H1 (cell line): ENCODE data around the gene RBL1. TPM values are rescaled to one million over a fixed set of nuclear protein-coding genes. Genes with fewer than 3 reads are reported as not detected.

Experiments
- CTCF ChIA-PET: fragments of 300-600 bp; sonication (Branson Sonifier 250); formaldehyde crosslinking; loops from one replicate; lab custom pipeline; 2021; ENCODE audit not compliant: partially characterized antibody; lab: Charles Lee
- POLR2A ChIA-PET: fragments of 300-600 bp; sonication (Branson Sonifier 250); formaldehyde crosslinking; loops from one replicate; lab custom pipeline; 2021; ENCODE audit warnings: inconsistent platforms; ENCODE audit not compliant: partially characterized antibody; lab: Charles Lee
- DNase-seq, 2 experiments: peaks; one replicate each; pipeline versions ENCODE4 v3.0.0 to v3.0.0-alpha.2; 2010 to 2022; ENCODE audit warnings: low spot score in 2 of 2, low read depth in 1 of 2, mixed read lengths in 1 of 2
- FAIRE-seq: peaks from 2 replicates; lab custom pipeline; 2011; peaks lifted over from hg19 to GRCh38; lab: Jason Lieb, UNC
- H2AFZ ChIP-seq: 2 replicates; pipeline ENCODE4 v1.8.1; 2012; ENCODE audit warnings: low read length, inconsistent platforms
- H2AK5ac ChIP-seq: 2 replicates; pipeline ENCODE4 v1.6.1; 2013; ENCODE audit warnings: low read depth, low read length
- H2BK120ac ChIP-seq: replicated peaks from 2 replicates; pipeline ENCODE3; 2013; ENCODE audit warnings: low read depth, low read length, inconsistent platforms
- H2BK12ac ChIP-seq: 2 replicates; pipeline ENCODE4 v1.6.1; 2013; ENCODE audit warnings: low read depth, low read length
- H2BK15ac ChIP-seq: 2 replicates; pipeline ENCODE4 v1.6.1; 2013; ENCODE audit warnings: low read length
- H2BK20ac ChIP-seq: 2 replicates; pipeline ENCODE4 v1.6.1; 2013; ENCODE audit warnings: low read length
- H2BK5ac ChIP-seq: 2 replicates; pipeline ENCODE4 v1.6.1; 2013; ENCODE audit warnings: low read depth, low read length
- H3K14ac ChIP-seq: 2 replicates; pipeline ENCODE4 v1.6.1; 2013; ENCODE audit warnings: inconsistent platforms; ENCODE audit not compliant: insufficient read length
- H3K18ac ChIP-seq: 2 replicates; pipeline ENCODE4 v1.6.1; 2013; ENCODE audit warnings: low read length; ENCODE audit errors: extremely low read depth
- H3K23ac ChIP-seq: 2 replicates; pipeline ENCODE4 v1.6.1; 2013; ENCODE audit warnings: inconsistent platforms; ENCODE audit not compliant: insufficient read length
- H3K23me2 ChIP-seq: 2 replicates; pipeline ENCODE4 v1.6.1; 2013; ENCODE audit warnings: low read depth, low read length
- H3K27ac ChIP-seq: 2 replicates; pipeline ENCODE4 v1.6.1; 2011; ENCODE audit warnings: low read depth, low read length, inconsistent platforms
- H3K27me3 ChIP-seq, 4 experiments: replicated peaks in 1 of 4; 1 replicate in 1 of 4; 2 replicates in 3 of 4; pipeline versions ENCODE4 v1.6.1 to v1.8.1; 2011 to 2013; ENCODE audit warnings: low read length in 3 of 4, mild to moderate bottlenecking in 3 of 4, inconsistent platforms in 2 of 4, mixed read lengths in 2 of 4, moderate library complexity in 1 of 4; ENCODE audit not compliant: control insufficient read depth in 3 of 4, insufficient read depth in 3 of 4; ENCODE audit errors: extremely low read depth in 1 of 4
- H3K36me3 ChIP-seq, 4 experiments: 2 replicates each; pipeline versions ENCODE4 v1.6.1 to v1.8.1; 2011 to 2013; ENCODE audit warnings: mild to moderate bottlenecking in 4 of 4, low read length in 3 of 4, moderate library complexity in 2 of 4, control low read depth in 1 of 4, inconsistent platforms in 1 of 4; ENCODE audit not compliant: insufficient read depth in 4 of 4, control insufficient read depth in 2 of 4
- H3K4ac ChIP-seq: replicated peaks from 2 replicates; pipeline ENCODE3; 2013; ENCODE audit warnings: low read length, low read depth, mixed read lengths, inconsistent platforms; ENCODE audit not compliant: insufficient read length
- H3K4me1 ChIP-seq, 4 experiments: replicated peaks in 1 of 4; 1 replicate in 1 of 4; 2 replicates in 3 of 4; pipeline versions ENCODE4 v1.6.1 to v1.8.1; 2011 to 2013; ENCODE audit warnings: low read length in 3 of 4, inconsistent platforms in 2 of 4, mixed read lengths in 1 of 4; ENCODE audit not compliant: insufficient read depth in 4 of 4, control insufficient read depth in 3 of 4
- H3K4me2 ChIP-seq, 2 experiments: 2 replicates each; pipeline versions ENCODE4 v1.6.1 to v1.8.1; 2011 to 2013; ENCODE audit warnings: low read depth in 2 of 2, low read length in 2 of 2, control low read depth in 1 of 2, inconsistent platforms in 1 of 2, mild to moderate bottlenecking in 1 of 2; ENCODE audit not compliant: insufficient read depth in 1 of 2
- H3K4me3 ChIP-seq, 4 experiments: fragments of 200-600, 300-600 bp in 1 of 4; sonication (generic), shearing (Covaris generic), sonication (Bioruptor Twin) in 1 of 4; 2 replicates each; pipeline versions ENCODE4 v1.5.1 to v1.8.1; 2011 to 2016; ENCODE audit warnings: low read length in 4 of 4, low read depth in 3 of 4, control low read depth in 2 of 4, inconsistent platforms in 2 of 4, mild to moderate bottlenecking in 2 of 4, mixed read lengths in 1 of 4, moderate library complexity in 1 of 4; ENCODE audit not compliant: insufficient read depth in 2 of 4; ENCODE audit errors: extremely low read depth in 1 of 4
- H3K56ac ChIP-seq: replicated peaks from 2 replicates; pipeline ENCODE3; 2013; ENCODE audit warnings: low read depth, mild to moderate bottlenecking, mixed read lengths, low read length, inconsistent platforms; ENCODE audit not compliant: insufficient read length
- H3K79me1 ChIP-seq: 2 replicates; pipeline ENCODE4 v1.6.1; 2013; ENCODE audit warnings: low read depth, low read length, control low read depth
- H3K79me2 ChIP-seq, 2 experiments: 2 replicates each; pipeline versions ENCODE4 v1.6.1 to v1.8.1; 2012 to 2013; ENCODE audit warnings: low read length in 2 of 2, mild to moderate bottlenecking in 2 of 2, inconsistent platforms in 1 of 2; ENCODE audit not compliant: insufficient read depth in 2 of 2, control insufficient read depth in 1 of 2
- H3K9ac ChIP-seq, 4 experiments: replicated peaks in 1 of 4; 1 replicate in 1 of 4; 2 replicates in 3 of 4; pipeline versions ENCODE4 v1.6.1 to v1.8.1; 2011 to 2013; ENCODE audit warnings: low read depth in 3 of 4, low read length in 3 of 4, control low read depth in 2 of 4, mild to moderate bottlenecking in 2 of 4, moderate library complexity in 2 of 4, inconsistent platforms in 1 of 4; ENCODE audit errors: extremely low read depth in 1 of 4
- H3K9me3 ChIP-seq, 2 experiments: 2 replicates each; pipeline versions ENCODE4 v1.6.1 to v1.8.1; 2012 to 2013; ENCODE audit warnings: mild to moderate bottlenecking in 2 of 2, moderate library complexity in 2 of 2, control low read depth in 1 of 2, inconsistent platforms in 1 of 2, low read depth in 1 of 2, low read length in 1 of 2, mixed read lengths in 1 of 2; ENCODE audit not compliant: insufficient read depth in 2 of 2
- H4K20me1 ChIP-seq, 2 experiments: replicated peaks in 1 of 2; 2 replicates each; pipeline versions ENCODE3 to v1.8.1; 2011 to 2013; ENCODE audit warnings: inconsistent platforms in 2 of 2, low read length in 2 of 2, mild to moderate bottlenecking in 1 of 2; ENCODE audit not compliant: insufficient read depth in 2 of 2, control insufficient read depth in 1 of 2
- H4K5ac ChIP-seq: 2 replicates; pipeline ENCODE4 v1.6.1; 2013; ENCODE audit warnings: low read length, low read depth, mixed read lengths, inconsistent platforms; ENCODE audit not compliant: insufficient read length
- H4K8ac ChIP-seq: 2 replicates; pipeline ENCODE4 v1.8.0; 2013; ENCODE audit warnings: mild to moderate bottlenecking, moderate library complexity, low read length, inconsistent platforms; ENCODE audit not compliant: insufficient read depth; ENCODE audit errors: extremely low read depth
- H4K91ac ChIP-seq: replicated peaks from 2 replicates; pipeline ENCODE3; 2013; ENCODE audit warnings: low read length, mixed read lengths, inconsistent platforms; ENCODE audit not compliant: insufficient read length
- EZH2 ChIP-seq: fragments of 200-600 bp; sonication (generic); IDR thresholded peaks from 2 replicates; pipeline ENCODE4 v1.7.1; 2012; ENCODE audit warnings: low read depth, mild to moderate bottlenecking, moderate library complexity, low read length, inconsistent platforms; ENCODE audit not compliant: severe bottlenecking
- HDAC2 ChIP-seq, 2 experiments: fragments of 300-600 bp in 1 of 2; sonication (generic) in 1 of 2; IDR thresholded peaks; 2 replicates each; pipeline ENCODE4 v1.6.1; 2011 to 2012; ENCODE audit warnings: low read depth in 2 of 2, low read length in 2 of 2, mild to moderate bottlenecking in 2 of 2, moderate library complexity in 2 of 2, borderline replicate concordance in 1 of 2, inconsistent platforms in 1 of 2
- JUND ChIP-seq: IDR thresholded peaks from 2 replicates; pipeline ENCODE4 v1.6.1; 2011; ENCODE audit warnings: mild to moderate bottlenecking, improper control_type of control experiment, low read length
- KDM1A ChIP-seq: fragments of 200-600, 300-600 bp; sonication (generic); IDR thresholded peaks from 2 replicates; pipeline ENCODE4 v1.7.1; 2016; ENCODE audit warnings: mild to moderate bottlenecking, low read length, borderline replicate concordance
- POLR2AphosphoS5 ChIP-seq: IDR thresholded peaks from 2 replicates; pipeline ENCODE4 v1.6.1; 2011; ENCODE audit warnings: low read depth, low read length
- TBP ChIP-seq: IDR thresholded peaks from 2 replicates; pipeline ENCODE4 v1.6.1; 2011; ENCODE audit warnings: low read depth, low read length, improper control_type of control experiment
- WGBS, 2 experiments: shearing (Covaris generic) in 1 of 2; methylation state at CpG; one replicate each; pipeline versions ENCODE4 v1.1.6 to v1.1.7; 2013 to 2015; ENCODE audit warnings: low lambda C conversion rate in 2 of 2, mixed read lengths in 2 of 2, inconsistent platforms in 1 of 2, low coverage in 1 of 2, missing lambda C conversion rate in 1 of 2; ENCODE audit not compliant: insufficient replicate concordance in 2 of 2, insufficient coverage in 1 of 2, insufficient read length in 1 of 2; ENCODE audit errors: extremely low coverage in 1 of 2, missing lambda C conversion rate in 1 of 2; 5-methylcytosine and 5-hydroxymethylcytosine counted together
- polyA plus RNA-seq, 7 experiments: library from polyadenylated mRNA; depleted of rRNA in 3 of 7; stranded (reverse) in 5 of 7; unstranded in 2 of 7; fragments of >200 nt in 5 of 7; fragments of 200-250 nt in 2 of 7; gene quantifications; 1 replicate in 5 of 7; 2 replicates in 1 of 7; 4 replicates in 1 of 7; pipeline versions ENCODE4 v1.2.1 to v1.2.3, GENCODE V29; 2011 to 2013; ENCODE audit warnings: missing spikeins in 2 of 7, mixed read lengths in 2 of 7
- total RNA-seq: library from RNA; stranded (reverse); fragmentation: NEBNext Ultra II Directional; extraction: Animal tissue kit (Norgen Biotek cat#: 25700); gene quantifications from 2 replicates; pipeline ENCODE4 v1.2.1, GENCODE V29; 2021

The RBL1 gene
- total and polyA plus RNA-seq, 2 of the 8 experiments (the other 6 are each of a cell fraction or from before 2014, with no cell fraction given) = 3.2 to 12.3 TPM

- Histone ChIP-seq H3K79me2 (no peaks in the 10 kb centered on the region), H4K91ac (no peak overlapping the region), H3K4ac (no peak overlapping the region), H2AK5ac (no peak overlapping the region), H3K14ac (no peak overlapping the region), H3K23ac (no peak overlapping the region), H2BK5ac (no peak overlapping the region), H3K79me1 (no peaks in the 10 kb centered on the region), H2BK15ac (no peak overlapping the region), H2BK120ac (no peak overlapping the region), H3K27ac (no peak overlapping the region), H3K36me3 (no peaks in the 10 kb centered on the region), H4K5ac (no peak overlapping the region), H3K4me3 (no peak overlapping the region), H3K9me3 (no peaks in the 10 kb centered on the region; a peak in 1 of 4 replicates), H3K4me2 (no peak overlapping the region), H3K18ac (no peak overlapping the region), H3K4me1 (no peaks in the 10 kb centered on the region), H3K9ac (no peak overlapping the region), H4K20me1 (no peaks in the 10 kb centered on the region), H4K8ac (no peak overlapping the region), H3K56ac (no peak overlapping the region), H2BK20ac (no peak overlapping the region), H3K27me3 (no peaks in the 10 kb centered on the region), H2AFZ (no peak overlapping the region), H2BK12ac (no peak overlapping the region), H3K23me2 (no peaks in the 10 kb centered on the region)
- FAIRE-seq (no peak), DNase-seq (no peak)
- ChIA-PET CTCF (interaction anchor here (0.6 to 1.8 kb wide), 3 partner anchors 38 to 561 kb away, joined by 3 to 6 read pairs (median 3); no protein-coding TSS in a partner anchor), POLR2A (interaction anchor here (1.3 to 3.2 kb wide), 2 partner anchors 22 to 25 kb away, joined by 3 to 10 read pairs; no protein-coding TSS in a partner anchor)
- TF ChIP-seq EZH2 = no peak
- TF ChIP-seq JUND = no peak
- TF ChIP-seq KDM1A = no peak
- no peak for TF ChIP-seq TBP
- TF ChIP-seq POLR2AphosphoS5 = no peak
- no peak for TF ChIP-seq HDAC2 (IDR thresholded peaks at IDR 0.05; ENCODE audit: borderline replicate concordance in 1 of 2, low read depth in 2 of 2, low read length in 2 of 2)
- WGBS, 2 experiments = 95% methylated on average over 7 of the region's 7 CpGs; no CpG with 5 or more reads in 1 of the 2 experiments
These were observed 23.7 kb upstream of the RBL1 start for GRCh38 chr20:37119356-37120036.
